ENCODE results near the gene PRKG1. TPM values are rescaled to one million over a fixed set of nuclear protein-coding genes. Genes with fewer than 3 reads are reported as not detected.

The PRKG1 gene
- total RNA-seq, 1 donor from 2014 or later = 26.4 TPM

DNA sequence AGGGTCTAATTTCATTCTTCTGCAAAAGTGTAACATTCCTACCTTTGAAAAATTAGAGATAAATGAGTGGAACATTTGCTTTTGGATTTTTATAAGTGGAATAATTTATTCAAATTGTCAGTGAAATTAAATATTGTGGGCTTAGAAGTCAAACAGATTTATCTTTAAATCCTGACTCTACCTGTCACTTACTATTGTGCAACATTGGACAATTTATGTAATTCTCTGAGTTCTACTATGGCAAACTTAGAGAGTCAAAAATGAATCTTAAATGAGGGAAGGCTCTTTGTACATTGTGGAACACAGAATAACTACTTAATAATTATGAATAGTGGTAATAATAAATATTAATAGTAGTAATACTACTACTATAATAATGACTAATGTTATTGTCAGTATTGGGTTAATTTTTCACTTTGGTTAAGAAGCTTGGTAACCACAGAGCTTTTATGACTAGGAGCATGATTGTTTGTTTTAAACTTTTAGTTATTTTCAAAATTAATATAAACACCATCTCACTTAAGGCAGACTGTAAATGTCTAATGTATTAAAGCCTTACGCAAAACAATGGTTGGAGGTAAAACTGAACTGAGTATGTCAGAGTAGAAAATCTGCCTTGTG lies 70.0 kb downstream of the PRKG1 start:
- H3F3A ChIP-seq (ENCODE audit: low read depth) = no peaks in the 10 kb centered on the region
- H3K4me1 Mint-ChIP-seq = no peaks in the 10 kb centered on the region
- no peak overlapping the region for H3K9ac ChIP-seq
- no peak overlapping the region for H3K4me3 Mint-ChIP-seq
- no peaks in the 10 kb centered on the region for H3K36me3 ChIP-seq
- TF ChIP-seq, protein P1, sequence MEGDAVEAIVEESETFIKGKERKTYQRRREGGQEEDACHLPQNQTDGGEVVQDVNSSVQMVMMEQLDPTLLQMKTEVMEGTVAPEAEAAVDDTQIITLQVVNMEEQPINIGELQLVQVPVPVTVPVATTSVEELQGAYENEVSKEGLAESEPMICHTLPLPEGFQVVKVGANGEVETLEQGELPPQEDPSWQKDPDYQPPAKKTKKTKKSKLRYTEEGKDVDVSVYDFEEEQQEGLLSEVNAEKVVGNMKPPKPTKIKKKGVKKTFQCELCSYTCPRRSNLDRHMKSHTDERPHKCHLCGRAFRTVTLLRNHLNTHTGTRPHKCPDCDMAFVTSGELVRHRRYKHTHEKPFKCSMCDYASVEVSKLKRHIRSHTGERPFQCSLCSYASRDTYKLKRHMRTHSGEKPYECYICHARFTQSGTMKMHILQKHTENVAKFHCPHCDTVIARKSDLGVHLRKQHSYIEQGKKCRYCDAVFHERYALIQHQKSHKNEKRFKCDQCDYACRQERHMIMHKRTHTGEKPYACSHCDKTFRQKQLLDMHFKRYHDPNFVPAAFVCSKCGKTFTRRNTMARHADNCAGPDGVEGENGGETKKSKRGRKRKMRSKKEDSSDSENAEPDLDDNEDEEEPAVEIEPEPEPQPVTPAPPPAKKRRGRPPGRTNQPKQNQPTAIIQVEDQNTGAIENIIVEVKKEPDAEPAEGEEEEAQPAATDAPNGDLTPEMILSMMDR (IDR thresholded peaks at IDR 0.05) = no peak
- TF ChIP-seq EZH2phosphoT487 (IDR thresholded peaks at IDR 0.05) (no peak), EZH2 (IDR thresholded peaks at IDR 0.05) (no peak)
- no peaks in the 10 kb centered on the region for H4K20me1 ChIP-seq (ENCODE audit: low read depth)
- no peak overlapping the region for H3K27ac ChIP-seq
- no peaks in the 10 kb centered on the region for H3K27me3 Mint-ChIP-seq (ENCODE audit: insufficient read depth, low read depth)
- H2AFZ ChIP-seq (replicated peaks) = no peak overlapping the region
- DNase-seq (ENCODE audit: low spot score) = no peak
- H3K27me3 ChIP-seq = no peaks in the 10 kb centered on the region
- H3K27ac Mint-ChIP-seq = no peak overlapping the region
- H3K4me1 ChIP-seq = peaks cover 13% of the 10 kb centered on the region
- H3K9me3 Mint-ChIP-seq = no peaks in the 10 kb centered on the region
- no peak overlapping the region for H3K4me3 ChIP-seq
- no peak overlapping the region for H3K4me2 ChIP-seq
- H3K79me2 ChIP-seq (ENCODE audit: low read depth) = no peaks in the 10 kb centered on the region
- no peaks in the 10 kb centered on the region for H3K36me3 Mint-ChIP-seq
- no peaks in the 10 kb centered on the region for H3K9me3 ChIP-seq (ENCODE audit: low read depth)

GRCh38 chr10:51145375-51145774 lies 71.1 kb downstream of the PRKG1 start:
- H3K4me1 ChIP-seq = peaks cover 7% of the 10 kb centered on the region
- no peak overlapping the region for H3K27ac ChIP-seq
- no peak for DNase-seq (ENCODE audit: low spot score)
- no peaks in the 10 kb centered on the region for H3K9me3 ChIP-seq (ENCODE audit: low read depth)
- Mint-ChIP-seq H3K9me3 (no peaks in the 10 kb centered on the region), H3K36me3 (no peaks in the 10 kb centered on the region), H3K27me3 (ENCODE audit: insufficient read depth, low read depth) (no peaks in the 10 kb centered on the region), H3K4me3 (no peak overlapping the region), H3K27ac (no peak overlapping the region), H3K4me1 (no peaks in the 10 kb centered on the region)
- H3K9ac ChIP-seq = no peak overlapping the region
- H3K79me2 ChIP-seq (ENCODE audit: low read depth) = no peaks in the 10 kb centered on the region
- no peak overlapping the region for H3K4me2 ChIP-seq
- H3K36me3 ChIP-seq = no peaks in the 10 kb centered on the region
- no peaks in the 10 kb centered on the region for H3F3A ChIP-seq (ENCODE audit: low read depth)
- H3K4me3 ChIP-seq = no peak overlapping the region
- H4K20me1 ChIP-seq (ENCODE audit: low read depth) = no peaks in the 10 kb centered on the region
- no peak for TF ChIP-seq EZH2 (IDR thresholded peaks at IDR 0.05)
- no peak for TF ChIP-seq EZH2phosphoT487 (IDR thresholded peaks at IDR 0.05)
- TF ChIP-seq, protein P1 (IDR thresholded peaks at IDR 0.05) = no peak
- H2AFZ ChIP-seq (replicated peaks) = no peak overlapping the region
- no peaks in the 10 kb centered on the region for H3K27me3 ChIP-seq

DNA sequence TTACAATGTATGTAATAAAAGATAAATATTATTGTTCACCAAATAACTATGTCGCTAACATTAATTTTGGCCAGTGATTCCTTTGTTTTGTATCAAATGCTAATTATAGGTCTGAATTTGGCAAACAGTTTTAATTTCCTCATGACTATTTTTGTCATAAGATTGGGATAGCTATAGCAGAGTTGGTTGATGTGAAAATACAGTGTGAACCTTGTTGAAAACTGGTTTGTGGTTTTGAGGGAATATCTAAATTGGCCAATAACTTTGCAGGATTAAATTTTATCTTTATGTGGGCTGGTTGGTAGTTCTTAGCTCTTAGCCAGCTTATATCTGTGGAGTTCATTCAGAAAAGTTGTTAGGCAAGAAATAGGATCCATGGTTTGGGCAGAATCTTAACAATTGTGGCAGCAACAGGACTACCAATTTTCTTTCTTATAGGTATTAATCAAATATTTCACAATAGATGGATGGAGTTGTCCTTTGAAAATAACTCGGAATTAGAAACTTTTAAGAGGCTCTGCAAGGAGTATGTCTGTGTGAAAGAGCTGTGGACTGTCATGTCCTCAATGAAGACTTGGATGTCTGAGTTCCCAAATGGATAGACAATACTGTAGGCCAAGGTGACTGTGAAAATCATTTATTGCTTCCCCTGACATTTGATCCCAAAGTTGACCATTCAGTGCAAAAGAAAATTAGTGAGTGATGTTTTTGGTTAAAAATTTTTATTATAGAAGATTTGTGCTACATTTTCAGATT lies 73.5 kb downstream of the PRKG1 start:
- no peak overlapping the region for H3K4me3 ChIP-seq
- H3K79me2 ChIP-seq (ENCODE audit: low read depth) = no peaks in the 10 kb centered on the region
- DNase-seq (ENCODE audit: low spot score) = no peak

More for the DNA sequence above, 73.5 kb downstream of the PRKG1 start:
- no peaks in the 10 kb centered on the region for H4K20me1 ChIP-seq (ENCODE audit: low read depth)
- H3K9ac ChIP-seq = no peak overlapping the region
- no peaks in the 10 kb centered on the region for H3K4me1 Mint-ChIP-seq
- no peak overlapping the region for H3K4me2 ChIP-seq
- no peaks in the 10 kb centered on the region for H3K36me3 Mint-ChIP-seq
- no peaks in the 10 kb centered on the region for H3K4me1 ChIP-seq
- H3K27me3 ChIP-seq = no peaks in the 10 kb centered on the region
- no peak overlapping the region for H3K4me3 Mint-ChIP-seq
- no peaks in the 10 kb centered on the region for H3F3A ChIP-seq (ENCODE audit: low read depth)
- H3K27me3 Mint-ChIP-seq (ENCODE audit: insufficient read depth, low read depth) = no peaks in the 10 kb centered on the region
- no peak overlapping the region for H2AFZ ChIP-seq (replicated peaks)
- no peak overlapping the region for H3K27ac ChIP-seq
- TF ChIP-seq EZH2 (IDR thresholded peaks at IDR 0.05) = no peak
- TF ChIP-seq, protein P1 (IDR thresholded peaks at IDR 0.05) = no peak
- no peak for TF ChIP-seq EZH2phosphoT487 (IDR thresholded peaks at IDR 0.05)
- no peak overlapping the region for H3K27ac Mint-ChIP-seq
- H3K9me3 ChIP-seq (ENCODE audit: low read depth) = no peaks in the 10 kb centered on the region
- H3K36me3 ChIP-seq = no peaks in the 10 kb centered on the region
- H3K9me3 Mint-ChIP-seq = no peaks in the 10 kb centered on the region
